Measurements from ENCODE around the gene UQCC2.

UQCC2 gene

GRCh38 chr6:33722103-33722623, 10.7 kb upstream of the UQCC2 start:
- no peak overlapping the region for H3K27ac ChIP-seq (ENCODE audit: low read length)

GRCh38 chr6:33721508-33721907, 10.0 kb upstream of the UQCC2 start:
- Histone ChIP-seq H3K27me3 (ENCODE audit: control insufficient read depth, insufficient read depth, low read length) (no peaks in the 10 kb centered on the region), H3K36me3 (ENCODE audit: control insufficient read depth, low read depth, low read length) (no peaks in the 10 kb centered on the region), H3K4me3 (ENCODE audit: low read length) (no peak overlapping the region), H3K9me3 (ENCODE audit: control insufficient read depth, low read depth, low read length) (no peaks in the 10 kb centered on the region), H3K9ac (ENCODE audit: low read length) (no peak overlapping the region), H3K4me1 (ENCODE audit: control insufficient read depth, low read depth, low read length) (peaks cover 21% of the 10 kb centered on the region), H3K27ac (ENCODE audit: low read length) (no peak overlapping the region)

More at GRCh38 chr6:33722103-33722623, 10.7 kb upstream of the UQCC2 start:
- Histone ChIP-seq H3K27me3 (ENCODE audit: control insufficient read depth, insufficient read depth, low read length) (no peaks in the 10 kb centered on the region), H3K4me3 (ENCODE audit: low read length) (no peak overlapping the region), H3K4me1 (ENCODE audit: control insufficient read depth, low read depth, low read length) (peaks cover 15% of the 10 kb centered on the region), H3K9me3 (ENCODE audit: control insufficient read depth, low read depth, low read length) (no peaks in the 10 kb centered on the region), H3K9ac (ENCODE audit: low read length) (no peak overlapping the region), H3K36me3 (ENCODE audit: control insufficient read depth, low read depth, low read length) (no peaks in the 10 kb centered on the region)

- Histone ChIP-seq H3K27me3 (ENCODE audit: control insufficient read depth, insufficient read depth, low read length) (no peaks in the 10 kb centered on the region), H3K9me3 (ENCODE audit: control insufficient read depth, low read depth, low read length) (no peaks in the 10 kb centered on the region), H3K36me3 (ENCODE audit: control insufficient read depth, low read depth, low read length) (no peaks in the 10 kb centered on the region), H3K27ac (ENCODE audit: low read length) (no peak overlapping the region), H3K4me1 (ENCODE audit: control insufficient read depth, low read depth, low read length) (peaks cover 21% of the 10 kb centered on the region), H3K4me3 (ENCODE audit: low read length) (no peak overlapping the region), H3K9ac (ENCODE audit: low read length) (no peak overlapping the region)
These were observed 9.5 kb upstream of the UQCC2 start for GRCh38 chr6:33720998-33721397.

GRCh38 chr6:33719326-33719987, 8.0 kb upstream of the UQCC2 start:
- Histone ChIP-seq H3K9me3 (ENCODE audit: control insufficient read depth, low read depth, low read length) (no peaks in the 10 kb centered on the region), H3K4me3 (ENCODE audit: low read length) (no peak overlapping the region), H3K9ac (ENCODE audit: low read length) (no peak overlapping the region), H3K4me1 (ENCODE audit: control insufficient read depth, low read depth, low read length) (peaks cover 12% of the 10 kb centered on the region), H3K27me3 (ENCODE audit: control insufficient read depth, insufficient read depth, low read length) (no peaks in the 10 kb centered on the region), H3K27ac (ENCODE audit: low read length) (no peak overlapping the region), H3K36me3 (ENCODE audit: control insufficient read depth, low read depth, low read length) (no peaks in the 10 kb centered on the region)

GRCh38 chr6:33718713-33719112, 7.2 kb upstream of the UQCC2 start:
- H3K9me3 ChIP-seq (ENCODE audit: control insufficient read depth, low read depth, low read length), result no peaks in the 10 kb centered on the region
- H3K27me3 ChIP-seq (ENCODE audit: control insufficient read depth, insufficient read depth, low read length), result no peaks in the 10 kb centered on the region
- H3K4me1 ChIP-seq (ENCODE audit: control insufficient read depth, low read depth, low read length), result peaks cover 6% of the 10 kb centered on the region
- H3K9ac ChIP-seq (ENCODE audit: low read length), result no peak overlapping the region
- no peak overlapping the region for H3K27ac ChIP-seq (ENCODE audit: low read length)
- H3K4me3 ChIP-seq (ENCODE audit: low read length), result no peak overlapping the region
- H3K36me3 ChIP-seq (ENCODE audit: control insufficient read depth, low read depth, low read length), result no peaks in the 10 kb centered on the region

GRCh38 chr6:33717934-33718455, 6.5 kb upstream of the UQCC2 start:
- no peaks in the 10 kb centered on the region for H3K27me3 ChIP-seq (ENCODE audit: control insufficient read depth, insufficient read depth, low read length)
- H3K9ac ChIP-seq (ENCODE audit: low read length), result no peak overlapping the region
- H3K9me3 ChIP-seq (ENCODE audit: control insufficient read depth, low read depth, low read length), result no peaks in the 10 kb centered on the region
- H3K4me1 ChIP-seq (ENCODE audit: control insufficient read depth, low read depth, low read length), result peaks cover 6% of the 10 kb centered on the region
- H3K4me3 ChIP-seq (ENCODE audit: low read length), result no peak overlapping the region
- no peak overlapping the region for H3K27ac ChIP-seq (ENCODE audit: low read length)
- no peaks in the 10 kb centered on the region for H3K36me3 ChIP-seq (ENCODE audit: control insufficient read depth, low read depth, low read length)

- Histone ChIP-seq H3K36me3 (ENCODE audit: control insufficient read depth, low read depth, low read length) (no peaks in the 10 kb centered on the region), H3K9ac (ENCODE audit: low read length) (no peak overlapping the region), H3K27ac (ENCODE audit: low read length) (no peak overlapping the region), H3K4me3 (ENCODE audit: low read length) (no peak overlapping the region), H3K4me1 (ENCODE audit: control insufficient read depth, low read depth, low read length) (peaks cover 6% of the 10 kb centered on the region), H3K27me3 (ENCODE audit: control insufficient read depth, insufficient read depth, low read length) (no peaks in the 10 kb centered on the region), H3K9me3 (ENCODE audit: control insufficient read depth, low read depth, low read length) (no peaks in the 10 kb centered on the region)
These were observed 5.6 kb upstream of the UQCC2 start for GRCh38 chr6:33716890-33717632.

- H3K4me1 ChIP-seq (ENCODE audit: control insufficient read depth, low read depth, low read length), result peaks cover 10% of the 10 kb centered on the region
- no peak overlapping the region for H3K9ac ChIP-seq (ENCODE audit: low read length)
- no peak overlapping the region for H3K27ac ChIP-seq (ENCODE audit: low read length)
- no peaks in the 10 kb centered on the region for H3K27me3 ChIP-seq (ENCODE audit: control insufficient read depth, insufficient read depth, low read length)
- H3K9me3 ChIP-seq (ENCODE audit: control insufficient read depth, low read depth, low read length), result no peaks in the 10 kb centered on the region
- no peak overlapping the region for H3K4me3 ChIP-seq (ENCODE audit: low read length)
- H3K36me3 ChIP-seq (ENCODE audit: control insufficient read depth, low read depth, low read length), result no peaks in the 10 kb centered on the region
These were observed 4.9 kb upstream of the UQCC2 start for GRCh38 chr6:33716379-33716778.

- no peak overlapping the region for H3K4me3 ChIP-seq (ENCODE audit: low read length)
- no peaks in the 10 kb centered on the region for H3K9me3 ChIP-seq (ENCODE audit: control insufficient read depth, low read depth, low read length)
- H3K9ac ChIP-seq (ENCODE audit: low read length), result no peak overlapping the region
- no peak overlapping the region for H3K27ac ChIP-seq (ENCODE audit: low read length)
- peaks cover 8% of the 10 kb centered on the region for H3K36me3 ChIP-seq (ENCODE audit: control insufficient read depth, low read depth, low read length)
- H3K4me1 ChIP-seq (ENCODE audit: control insufficient read depth, low read depth, low read length), result peaks cover 18% of the 10 kb centered on the region
- no peaks in the 10 kb centered on the region for H3K27me3 ChIP-seq (ENCODE audit: control insufficient read depth, insufficient read depth, low read length)
These were observed 3.0 kb upstream of the UQCC2 start for GRCh38 chr6:33714385-33715040.

- Histone ChIP-seq H3K27ac (ENCODE audit: low read length) (no peak overlapping the region), H3K36me3 (ENCODE audit: control insufficient read depth, low read depth, low read length) (peaks cover 16% of the 10 kb centered on the region), H3K4me3 (ENCODE audit: low read length) (no peak overlapping the region), H3K9ac (ENCODE audit: low read length) (no peak overlapping the region), H3K9me3 (ENCODE audit: control insufficient read depth, low read depth, low read length) (no peaks in the 10 kb centered on the region), H3K4me1 (ENCODE audit: control insufficient read depth, low read depth, low read length) (peaks cover 18% of the 10 kb centered on the region), H3K27me3 (ENCODE audit: control insufficient read depth, insufficient read depth, low read length) (no peaks in the 10 kb centered on the region)
These were observed 2.3 kb upstream of the UQCC2 start for GRCh38 chr6:33713786-33714185.

GRCh38 chr6:33712914-33713313, 1.4 kb upstream of the UQCC2 start:
- Histone ChIP-seq H3K4me3 (ENCODE audit: low read length) (no peak overlapping the region), H3K36me3 (ENCODE audit: control insufficient read depth, low read depth, low read length) (peaks cover 24% of the 10 kb centered on the region), H3K9ac (ENCODE audit: low read length) (no peak overlapping the region), H3K27ac (ENCODE audit: low read length) (no peak overlapping the region), H3K4me1 (ENCODE audit: control insufficient read depth, low read depth, low read length) (peaks cover 18% of the 10 kb centered on the region), H3K9me3 (ENCODE audit: control insufficient read depth, low read depth, low read length) (no peaks in the 10 kb centered on the region), H3K27me3 (ENCODE audit: control insufficient read depth, insufficient read depth, low read length) (no peaks in the 10 kb centered on the region)
